Keratinocyte (primary cell): ENCODE results near the gene COL6A2. TPM values are rescaled to one million over a fixed set of nuclear protein-coding genes. Genes with fewer than 3 reads are reported as not detected.
"Not testable (repeated sequence)": the region's sequence is repeated elsewhere in the genome, so short reads cannot be mapped to it uniquely, and the experiment has no call there.

Source experiments
- DNase-seq: peaks from one replicate; pipeline ENCODE4 v3.0.0-alpha.2; 2011; ENCODE audit warnings: low read depth, missing footprints, low spot score
- FAIRE-seq: peaks from 2 replicates; lab custom pipeline; 2011; peaks lifted over from hg19 to GRCh38; lab: Jason Lieb, UNC
- H2AFZ ChIP-seq: 2 replicates; pipeline ENCODE4 v1.6.0; 2012; ENCODE audit warnings: low read length, control low read depth, inconsistent platforms; ENCODE audit not compliant: control insufficient read depth
- H3K27ac ChIP-seq: 2 replicates; pipeline ENCODE4 v1.5.1; 2011; ENCODE audit warnings: low read length; ENCODE audit not compliant: control insufficient read depth, insufficient read depth
- H3K27me3 ChIP-seq: 3 replicates; pipeline ENCODE4 v1.6.0; 2011; ENCODE audit warnings: low read length; ENCODE audit not compliant: control insufficient read depth, insufficient read depth; ENCODE audit errors: extremely low read depth
- H3K36me3 ChIP-seq, 2 experiments: 2 replicates in 1 of 2; 3 replicates in 1 of 2; pipeline ENCODE4 v1.5.1; 2011; ENCODE audit warnings: low read length in 2 of 2, mild to moderate bottlenecking in 1 of 2; ENCODE audit not compliant: control insufficient read depth in 2 of 2, insufficient read depth in 2 of 2; ENCODE audit errors: extremely low read depth in 1 of 2
- H3K4me1 ChIP-seq: 3 replicates; pipeline ENCODE4 v1.5.1; 2011; ENCODE audit warnings: low read length; ENCODE audit not compliant: control insufficient read depth, insufficient read depth; ENCODE audit errors: extremely low read depth
- H3K4me2 ChIP-seq: 3 replicates; pipeline ENCODE4 v1.6.0; 2011; ENCODE audit warnings: low read depth, low read length; ENCODE audit not compliant: control insufficient read depth, insufficient read depth; ENCODE audit errors: extremely low read depth
- H3K4me3 ChIP-seq, 3 experiments: fragments of 200-600 bp in 1 of 3; sonication (generic) in 1 of 3; 2 replicates in 2 of 3; 3 replicates in 1 of 3; pipeline ENCODE4 v1.5.1; 2011 to 2016; ENCODE audit warnings: low read length in 3 of 3, mild to moderate bottlenecking in 3 of 3, control low read depth in 2 of 3, inconsistent platforms in 1 of 3, low read depth in 1 of 3, mixed read lengths in 1 of 3, mixed run types in 1 of 3, moderate library complexity in 1 of 3; ENCODE audit not compliant: control insufficient read depth in 2 of 3, insufficient read depth in 2 of 3; ENCODE audit errors: extremely low read depth in 1 of 3
- H3K79me2 ChIP-seq: 2 replicates; pipeline ENCODE4 v1.6.0; 2012; ENCODE audit warnings: low read length; ENCODE audit not compliant: control insufficient read depth, insufficient read depth
- H3K9ac ChIP-seq: 3 replicates; pipeline ENCODE4 v1.6.0; 2011; ENCODE audit warnings: low read length; ENCODE audit not compliant: control insufficient read depth, insufficient read depth; ENCODE audit errors: extremely low read depth
- H3K9me1 ChIP-seq: 3 replicates; pipeline ENCODE4 v1.6.0; 2011; ENCODE audit warnings: low read length; ENCODE audit not compliant: control insufficient read depth, insufficient read depth; ENCODE audit errors: extremely low read depth
- H3K9me3 ChIP-seq: 2 replicates; pipeline ENCODE4 v1.5.1; 2012; ENCODE audit warnings: low read depth, low read length; ENCODE audit not compliant: control insufficient read depth
- H4K20me1 ChIP-seq: 3 replicates; pipeline ENCODE4 v1.6.0; 2011; ENCODE audit warnings: low read length; ENCODE audit not compliant: control insufficient read depth, insufficient read depth; ENCODE audit errors: extremely low read depth
- EZH2 ChIP-seq: IDR thresholded peaks from one replicate; pipeline ENCODE4 v1.6.1; 2012; ENCODE audit warnings: inconsistent platforms, mild to moderate bottlenecking, low read length, moderate library complexity
- dilution Hi-C: fragments of 300-500 bp; cut with MboI; formaldehyde crosslinking; loops from one replicate; pipeline ENCODE4 v1.7.0; 2020; ENCODE audit warnings: low sequenced_read_pairs; ENCODE audit not compliant: extremely low pct_ligation_motif_present
- polyA plus RNA-seq, 5 experiments: library from polyadenylated mRNA; depleted of rRNA in 3 of 5; stranded (reverse) in 3 of 5; stranded (forward) in 1 of 5; unstranded in 1 of 5; fragments of >200 nt; gene quantifications; 1 replicate in 1 of 5; 2 replicates in 3 of 5; 3 replicates in 1 of 5; pipeline versions ENCODE4 v1.2.1 to v1.2.3, GENCODE V29; 2011 to 2012; ENCODE audit warnings: missing spikeins in 2 of 5, low read depth in 1 of 5, low replicate concordance in 1 of 5
- TF ChIP-seq, protein P1 (sequence below), 3 experiments: IDR thresholded peaks in 1 of 3; conservative IDR thresholded peaks in 1 of 3; optimal IDR thresholded peaks in 1 of 3; 2 replicates in 2 of 3; 3 replicates in 1 of 3; pipeline versions ENCODE3 to v1.5.1; 2011; ENCODE audit warnings: low read length in 3 of 3, mild to moderate bottlenecking in 3 of 3, moderate library complexity in 2 of 3, control low read depth in 1 of 3, inconsistent platforms in 1 of 3; ENCODE audit not compliant: insufficient read depth in 2 of 3; ENCODE audit errors: extremely low read depth in 1 of 3

Gene COL6A2
- polyA plus RNA-seq, 1 donor (not counting 4 experiments of a cell fraction or from before 2014, with no cell fraction given): 0.03 TPM

DNA sequence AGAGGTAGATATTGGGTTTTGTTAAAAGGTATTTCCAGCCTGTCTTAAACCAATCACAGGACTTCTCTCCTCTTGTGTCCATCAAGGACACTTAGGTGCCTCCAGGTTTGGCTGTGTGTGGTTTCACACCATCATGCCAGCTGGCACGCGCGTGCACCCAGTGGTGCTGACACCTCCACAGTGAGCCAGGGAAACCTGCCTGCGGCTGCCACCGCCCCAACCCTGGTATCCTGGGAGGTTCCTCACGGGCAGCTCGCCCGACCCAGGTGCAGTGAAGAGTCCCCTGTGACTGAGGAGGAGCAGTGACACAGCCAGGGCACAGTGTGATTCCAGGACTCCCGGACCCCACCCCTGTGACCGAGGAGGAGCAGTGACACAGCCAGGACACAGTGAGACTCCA, 13.2 kb upstream of the COL6A2 start:
- H3K4me2 ChIP-seq: no peak overlapping the region
- no peak for FAIRE-seq
- H3K9ac ChIP-seq: no peak overlapping the region
- no peak overlapping the region for H2AFZ ChIP-seq
- H3K27me3 ChIP-seq: peaks cover 31% of the 10 kb centered on the region
- no peak overlapping the region for H3K27ac ChIP-seq
- H3K4me1 ChIP-seq: no peaks in the 10 kb centered on the region
- no peaks in the 10 kb centered on the region for H3K36me3 ChIP-seq
- no peaks in the 10 kb centered on the region for H4K20me1 ChIP-seq
- dilution Hi-C loops: no loop called here
- TF ChIP-seq EZH2: no peak
- TF ChIP-seq, protein P1, sequence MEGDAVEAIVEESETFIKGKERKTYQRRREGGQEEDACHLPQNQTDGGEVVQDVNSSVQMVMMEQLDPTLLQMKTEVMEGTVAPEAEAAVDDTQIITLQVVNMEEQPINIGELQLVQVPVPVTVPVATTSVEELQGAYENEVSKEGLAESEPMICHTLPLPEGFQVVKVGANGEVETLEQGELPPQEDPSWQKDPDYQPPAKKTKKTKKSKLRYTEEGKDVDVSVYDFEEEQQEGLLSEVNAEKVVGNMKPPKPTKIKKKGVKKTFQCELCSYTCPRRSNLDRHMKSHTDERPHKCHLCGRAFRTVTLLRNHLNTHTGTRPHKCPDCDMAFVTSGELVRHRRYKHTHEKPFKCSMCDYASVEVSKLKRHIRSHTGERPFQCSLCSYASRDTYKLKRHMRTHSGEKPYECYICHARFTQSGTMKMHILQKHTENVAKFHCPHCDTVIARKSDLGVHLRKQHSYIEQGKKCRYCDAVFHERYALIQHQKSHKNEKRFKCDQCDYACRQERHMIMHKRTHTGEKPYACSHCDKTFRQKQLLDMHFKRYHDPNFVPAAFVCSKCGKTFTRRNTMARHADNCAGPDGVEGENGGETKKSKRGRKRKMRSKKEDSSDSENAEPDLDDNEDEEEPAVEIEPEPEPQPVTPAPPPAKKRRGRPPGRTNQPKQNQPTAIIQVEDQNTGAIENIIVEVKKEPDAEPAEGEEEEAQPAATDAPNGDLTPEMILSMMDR (optimal IDR thresholded peaks at IDR 0.05 in 1 of 3, IDR thresholded peaks at IDR 0.05 in 1 of 3, conservative IDR thresholded peaks at IDR 0.05 in 1 of 3; ENCODE audit: extremely low read depth in 1 of 3, insufficient read depth in 2 of 3, low read length in 3 of 3): no peak
- H3K9me3 ChIP-seq: no peaks in the 10 kb centered on the region
- H3K4me3 ChIP-seq: no peak overlapping the region
- H3K79me2 ChIP-seq: no peaks in the 10 kb centered on the region
- no peaks in the 10 kb centered on the region for H3K9me1 ChIP-seq
- DNase-seq: no peak

DNA sequence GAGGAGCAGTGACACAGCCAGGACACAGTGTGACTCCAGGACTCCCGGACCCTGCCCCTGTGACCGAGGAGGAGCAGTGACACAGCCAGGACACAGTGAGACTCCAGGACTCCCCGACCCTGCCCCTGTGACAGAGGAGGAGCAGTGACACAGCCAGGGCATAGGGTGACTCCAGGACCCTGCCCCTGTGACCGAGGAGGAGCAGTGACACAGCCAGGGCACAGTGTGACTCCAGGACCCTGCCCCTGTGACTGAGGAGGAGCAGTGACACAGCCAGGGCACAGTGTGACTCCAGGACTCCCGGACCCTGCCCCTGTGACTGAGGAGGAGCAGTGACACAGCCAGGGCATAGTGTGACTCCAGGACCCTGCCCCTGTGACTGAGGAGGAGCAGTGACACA, 12.7 kb upstream of the COL6A2 start:
- peaks cover 31% of the 10 kb centered on the region for H3K27me3 ChIP-seq
- DNase-seq, H3K9me1 ChIP-seq, H3K9ac ChIP-seq, H3K4me3 ChIP-seq, H3K36me3 ChIP-seq, dilution Hi-C loops, H2AFZ ChIP-seq, H3K4me1 ChIP-seq, H3K79me2 ChIP-seq, FAIRE-seq, H3K27ac ChIP-seq, H4K20me1 ChIP-seq, H3K4me2 ChIP-seq, H3K9me3 ChIP-seq: not testable (repeated sequence)

GRCh38 chr21:46087641-46088040, 10.3 kb upstream of the COL6A2 start:
- Histone ChIP-seq H3K36me3 (no peaks in the 10 kb centered on the region), H3K9me1 (no peaks in the 10 kb centered on the region), H3K4me3 (no peak overlapping the region), H3K4me1 (no peaks in the 10 kb centered on the region), H3K27ac (no peak overlapping the region), H2AFZ (no peak overlapping the region), H3K79me2 (no peaks in the 10 kb centered on the region), H3K9ac (no peak overlapping the region), H3K27me3 (peaks cover 27% of the 10 kb centered on the region), H3K9me3 (peaks cover 4% of the 10 kb centered on the region), H4K20me1 (no peaks in the 10 kb centered on the region), H3K4me2 (no peak overlapping the region)
- DNase-seq (no peak), FAIRE-seq (no peak)
- dilution Hi-C loops: no loop called here
- no peak for TF ChIP-seq EZH2
- TF ChIP-seq, protein P1 (optimal IDR thresholded peaks at IDR 0.05 in 1 of 3, IDR thresholded peaks at IDR 0.05 in 1 of 3, conservative IDR thresholded peaks at IDR 0.05 in 1 of 3; ENCODE audit: extremely low read depth in 1 of 3, insufficient read depth in 2 of 3, low read length in 3 of 3): no peak
